ENCODE results near the gene FOXP1.

- TF ChIP-seq, protein P1, sequence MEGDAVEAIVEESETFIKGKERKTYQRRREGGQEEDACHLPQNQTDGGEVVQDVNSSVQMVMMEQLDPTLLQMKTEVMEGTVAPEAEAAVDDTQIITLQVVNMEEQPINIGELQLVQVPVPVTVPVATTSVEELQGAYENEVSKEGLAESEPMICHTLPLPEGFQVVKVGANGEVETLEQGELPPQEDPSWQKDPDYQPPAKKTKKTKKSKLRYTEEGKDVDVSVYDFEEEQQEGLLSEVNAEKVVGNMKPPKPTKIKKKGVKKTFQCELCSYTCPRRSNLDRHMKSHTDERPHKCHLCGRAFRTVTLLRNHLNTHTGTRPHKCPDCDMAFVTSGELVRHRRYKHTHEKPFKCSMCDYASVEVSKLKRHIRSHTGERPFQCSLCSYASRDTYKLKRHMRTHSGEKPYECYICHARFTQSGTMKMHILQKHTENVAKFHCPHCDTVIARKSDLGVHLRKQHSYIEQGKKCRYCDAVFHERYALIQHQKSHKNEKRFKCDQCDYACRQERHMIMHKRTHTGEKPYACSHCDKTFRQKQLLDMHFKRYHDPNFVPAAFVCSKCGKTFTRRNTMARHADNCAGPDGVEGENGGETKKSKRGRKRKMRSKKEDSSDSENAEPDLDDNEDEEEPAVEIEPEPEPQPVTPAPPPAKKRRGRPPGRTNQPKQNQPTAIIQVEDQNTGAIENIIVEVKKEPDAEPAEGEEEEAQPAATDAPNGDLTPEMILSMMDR (IDR thresholded peaks at IDR 0.05) = no peak
- TF ChIP-seq POLR2A (IDR thresholded peaks at IDR 0.05; ENCODE audit: low read depth) = no peak
- TF ChIP-seq POLR2AphosphoS5 (IDR thresholded peaks at IDR 0.05) = no peak
These were observed 192.2 kb downstream of the FOXP1 start for GRCh38 chr3:71391361-71391760.

Data from esophagus muscularis mucosa (tissue), 3 donors.